HG02970 (cell line): ENCODE measurements around the gene KANTR.

Experiments
- ATAC-seq: cut with Tn5 transposase; IDR thresholded peaks from one replicate; pipeline ENCODE4 v1.9.1; 2021; ENCODE audit warnings: mild to moderate bottlenecking, moderate library complexity, moderate number of reproducible peaks; ENCODE audit not compliant: unreplicated experiment, low FRiP score

KANTR gene

DNA sequence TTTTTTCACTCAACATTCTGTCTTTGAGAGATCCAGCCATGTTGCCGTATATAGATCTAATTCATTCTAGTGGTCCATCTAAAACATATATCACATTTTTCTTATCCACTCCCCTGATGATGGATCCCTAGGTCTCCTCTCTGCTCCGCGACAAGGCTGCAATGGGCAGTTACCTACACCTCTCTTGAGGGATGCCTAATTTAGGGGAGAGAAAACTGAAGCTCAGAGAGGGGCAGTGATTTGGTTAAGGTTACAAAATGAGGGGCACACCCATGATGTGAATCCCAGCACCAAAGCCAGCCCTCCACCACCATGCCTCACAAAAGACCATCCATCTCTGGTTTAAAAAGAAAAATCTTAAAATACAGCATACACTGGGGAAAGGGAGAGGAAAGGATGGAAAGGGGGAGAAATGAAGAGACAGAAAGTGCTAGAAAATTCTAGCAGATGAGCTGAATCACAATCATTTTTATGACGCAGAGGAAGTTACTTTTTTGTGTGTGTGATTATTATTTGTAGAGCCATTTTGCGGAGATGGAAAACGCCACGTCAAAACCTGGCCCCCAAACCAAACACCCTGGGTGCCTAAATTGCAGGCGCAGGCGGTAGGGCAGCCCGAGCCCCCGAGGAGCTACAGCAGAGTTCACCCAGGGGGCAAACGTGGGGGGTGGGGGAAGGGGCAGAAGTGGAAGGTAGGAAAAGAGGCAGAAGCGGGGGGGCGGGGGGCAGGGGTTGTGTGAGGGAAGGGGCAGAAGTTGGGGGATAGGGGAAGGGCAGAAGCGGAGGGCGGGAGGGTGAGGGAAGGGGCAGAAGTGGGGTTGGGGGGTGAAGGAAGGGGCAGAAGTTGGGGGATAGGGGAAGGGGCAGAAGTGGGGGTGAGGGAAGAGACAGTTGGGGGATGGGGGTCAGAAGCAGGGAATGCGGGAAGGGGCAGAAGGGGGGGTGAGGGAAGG is 13.0 kb upstream of the KANTR start:
- no peak for ATAC-seq

DNA sequence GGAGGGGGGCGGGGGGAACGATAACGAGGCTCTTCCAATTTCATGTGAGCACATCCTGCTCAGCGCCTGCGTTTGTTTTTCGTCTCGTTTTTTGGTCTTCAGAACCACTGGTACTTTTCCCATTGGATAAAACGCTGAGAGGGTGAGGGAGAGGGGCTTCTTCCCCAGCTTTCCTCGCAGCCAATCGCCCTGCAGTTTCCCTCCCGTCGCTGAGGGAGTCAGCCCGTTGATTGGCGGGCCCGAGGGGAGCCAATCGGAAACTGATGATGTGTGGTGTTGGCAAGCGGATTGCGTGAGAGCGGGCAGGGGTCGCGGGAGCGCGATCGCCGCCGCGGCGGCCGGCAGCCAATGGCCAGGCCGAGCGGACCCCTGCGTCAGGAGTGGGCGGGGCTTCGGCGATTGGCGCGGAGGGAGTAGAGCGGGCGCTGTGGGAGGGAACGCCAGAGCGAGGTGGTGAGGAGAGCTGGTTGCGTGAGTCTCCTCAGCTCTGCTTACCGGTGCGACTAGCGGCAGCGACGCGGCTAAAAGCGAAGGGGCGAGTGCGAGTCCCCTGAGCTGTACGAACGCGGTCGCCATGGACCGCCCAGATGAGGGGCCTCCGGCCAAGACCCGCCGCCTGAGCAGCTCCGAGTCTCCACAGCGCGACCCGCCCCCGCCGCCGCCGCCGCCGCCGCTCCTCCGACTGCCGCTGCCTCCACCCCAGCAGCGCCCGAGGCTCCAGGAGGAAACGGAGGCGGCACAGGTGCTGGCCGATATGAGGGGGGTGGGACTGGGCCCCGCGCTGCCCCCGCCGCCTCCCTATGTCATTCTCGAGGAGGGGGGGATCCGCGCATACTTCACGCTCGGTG is 11.8 kb upstream of the KANTR start, which contains the start of gene TSPYL2:
TSS of gene TSPYL2 (plus strand) at position 443 of the 848 bp plus-strand sequence. CDS start at position 575, 132 bp downstream.
- peak; percentile 91 for ATAC-seq

DNA sequence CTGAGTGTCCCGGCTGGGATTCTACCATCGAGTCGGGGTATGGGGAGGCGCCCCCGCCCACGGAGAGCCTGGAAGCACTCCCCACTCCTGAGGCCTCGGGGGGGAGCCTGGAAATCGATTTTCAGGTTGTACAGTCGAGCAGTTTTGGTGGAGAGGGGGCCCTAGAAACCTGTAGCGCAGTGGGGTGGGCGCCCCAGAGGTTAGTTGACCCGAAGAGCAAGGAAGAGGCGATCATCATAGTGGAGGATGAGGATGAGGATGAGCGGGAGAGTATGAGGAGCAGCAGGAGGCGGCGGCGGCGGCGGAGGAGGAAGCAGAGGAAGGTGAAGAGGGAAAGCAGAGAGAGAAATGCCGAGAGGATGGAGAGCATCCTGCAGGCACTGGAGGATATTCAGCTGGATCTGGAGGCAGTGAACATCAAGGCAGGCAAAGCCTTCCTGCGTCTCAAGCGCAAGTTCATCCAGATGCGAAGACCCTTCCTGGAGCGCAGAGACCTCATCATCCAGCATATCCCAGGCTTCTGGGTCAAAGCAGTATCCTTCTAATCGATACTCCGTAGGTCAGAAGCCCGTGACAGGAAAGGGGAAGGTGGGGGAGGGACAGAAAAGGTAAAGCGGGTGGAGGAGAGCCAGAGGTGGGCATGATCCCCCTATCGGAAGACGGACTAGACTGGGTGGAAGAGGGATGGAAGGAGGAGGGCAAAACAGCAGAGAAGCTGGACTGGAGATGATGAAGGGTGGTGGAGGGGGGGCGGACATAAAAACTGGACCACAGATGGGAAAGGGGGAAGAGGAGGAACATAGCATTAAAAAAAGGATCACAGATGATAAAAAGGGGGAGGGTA is 10.9 kb upstream of the KANTR start:
- no peak for ATAC-seq

DNA sequence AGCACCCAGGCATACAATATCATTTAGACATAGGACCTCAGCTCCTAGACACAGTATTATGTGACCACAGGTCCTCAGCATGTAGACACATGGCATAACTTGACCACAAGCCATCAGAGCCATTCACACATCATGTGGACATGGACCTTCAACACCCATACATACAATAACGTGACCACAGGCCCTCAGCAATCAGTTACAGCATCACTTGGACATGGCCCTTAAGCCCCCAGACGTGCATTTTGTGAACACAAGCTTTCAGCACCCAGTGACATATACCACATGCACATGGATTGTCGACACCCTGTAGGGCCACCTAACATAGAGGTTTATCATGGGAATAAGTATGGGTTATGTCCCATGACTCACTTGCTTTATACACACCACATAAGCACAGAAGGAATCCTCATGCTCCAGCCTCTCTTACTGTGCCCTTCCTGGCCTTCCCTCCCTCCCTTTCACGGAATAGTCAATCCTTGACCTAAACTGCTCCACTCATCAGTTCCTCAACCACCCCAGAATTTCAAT is 9.8 kb upstream of the KANTR start:
- no peak for ATAC-seq

DNA sequence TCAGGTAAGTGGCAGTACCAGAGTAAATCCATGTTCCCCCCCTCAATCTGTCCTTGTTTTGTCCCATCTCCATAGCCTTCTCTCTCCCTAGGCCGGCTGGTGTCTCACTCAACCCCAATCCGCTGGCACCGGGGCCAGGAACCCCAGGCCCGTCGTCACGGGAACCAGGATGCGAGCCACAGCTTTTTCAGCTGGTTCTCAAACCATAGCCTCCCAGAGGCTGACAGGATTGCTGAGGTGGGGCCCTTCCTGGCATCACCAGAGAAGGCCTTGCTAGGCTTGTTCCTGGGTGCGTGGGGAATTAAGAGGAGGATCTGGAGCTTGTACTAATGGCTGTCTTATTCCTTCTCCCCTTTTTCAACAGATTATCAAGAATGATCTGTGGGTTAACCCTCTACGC is 9.1 kb upstream of the KANTR start:
- ATAC-seq: no peak

DNA sequence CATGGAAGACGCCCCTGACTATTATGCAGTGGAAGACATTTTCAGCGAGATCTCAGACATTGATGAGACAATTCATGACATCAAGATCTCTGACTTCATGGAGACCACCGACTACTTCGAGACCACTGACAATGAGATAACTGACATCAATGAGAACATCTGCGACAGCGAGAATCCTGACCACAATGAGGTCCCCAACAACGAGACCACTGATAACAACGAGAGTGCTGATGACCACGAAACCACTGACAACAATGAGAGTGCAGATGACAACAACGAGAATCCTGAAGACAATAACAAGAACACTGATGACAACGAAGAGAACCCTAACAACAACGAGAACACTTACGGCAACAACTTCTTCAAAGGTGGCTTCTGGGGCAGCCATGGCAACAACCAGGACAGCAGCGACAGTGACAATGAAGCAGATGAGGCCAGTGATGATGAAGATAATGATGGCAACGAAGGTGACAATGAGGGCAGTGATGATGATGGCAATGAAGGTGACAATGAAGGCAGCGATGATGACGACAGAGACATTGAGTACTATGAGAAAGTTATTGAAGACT is 8.2 kb upstream of the KANTR start:
- no peak for ATAC-seq

DNA sequence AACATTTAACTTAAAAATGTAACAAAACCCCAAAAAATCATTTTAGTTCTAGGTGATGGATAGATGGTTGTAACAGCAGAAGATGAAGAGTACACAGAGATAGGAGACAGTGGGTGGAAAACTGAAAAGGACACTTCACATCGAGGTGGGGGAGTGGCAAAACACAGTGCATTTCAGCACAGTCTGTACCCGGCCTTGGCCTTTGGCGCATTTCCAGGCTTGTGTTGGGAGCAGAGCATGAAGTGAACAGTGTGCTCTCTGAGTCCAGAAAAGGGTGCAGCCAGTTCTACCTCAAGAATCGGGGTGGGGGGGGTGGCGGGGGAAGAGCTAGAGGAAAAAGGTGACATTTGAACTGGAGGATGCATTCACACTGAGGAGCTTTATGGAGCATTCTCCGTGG is 7.5 kb upstream of the KANTR start:
- no peak for ATAC-seq

DNA sequence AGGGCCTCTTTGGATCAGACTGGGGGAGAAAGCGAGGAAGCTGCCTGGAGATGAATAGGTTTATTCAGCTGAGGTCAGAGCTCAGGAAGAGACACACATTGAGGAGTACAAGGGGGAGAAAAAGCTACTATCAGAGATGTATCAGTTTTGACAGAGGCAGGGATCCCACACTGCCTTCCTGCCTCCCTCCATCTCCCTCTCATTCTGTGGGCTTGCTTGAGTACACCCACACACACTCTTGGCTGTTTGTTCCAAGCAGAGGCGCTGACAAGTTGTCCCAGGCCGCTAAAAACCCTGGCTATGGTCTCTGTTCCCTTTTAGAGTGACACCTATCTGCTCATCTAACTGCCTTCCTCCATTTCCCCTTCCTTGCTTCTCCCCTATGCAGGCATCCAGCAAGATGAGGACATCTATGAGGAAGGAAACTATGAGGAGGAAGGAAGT is 6.5 kb upstream of the KANTR start:
- no peak for ATAC-seq

DNA sequence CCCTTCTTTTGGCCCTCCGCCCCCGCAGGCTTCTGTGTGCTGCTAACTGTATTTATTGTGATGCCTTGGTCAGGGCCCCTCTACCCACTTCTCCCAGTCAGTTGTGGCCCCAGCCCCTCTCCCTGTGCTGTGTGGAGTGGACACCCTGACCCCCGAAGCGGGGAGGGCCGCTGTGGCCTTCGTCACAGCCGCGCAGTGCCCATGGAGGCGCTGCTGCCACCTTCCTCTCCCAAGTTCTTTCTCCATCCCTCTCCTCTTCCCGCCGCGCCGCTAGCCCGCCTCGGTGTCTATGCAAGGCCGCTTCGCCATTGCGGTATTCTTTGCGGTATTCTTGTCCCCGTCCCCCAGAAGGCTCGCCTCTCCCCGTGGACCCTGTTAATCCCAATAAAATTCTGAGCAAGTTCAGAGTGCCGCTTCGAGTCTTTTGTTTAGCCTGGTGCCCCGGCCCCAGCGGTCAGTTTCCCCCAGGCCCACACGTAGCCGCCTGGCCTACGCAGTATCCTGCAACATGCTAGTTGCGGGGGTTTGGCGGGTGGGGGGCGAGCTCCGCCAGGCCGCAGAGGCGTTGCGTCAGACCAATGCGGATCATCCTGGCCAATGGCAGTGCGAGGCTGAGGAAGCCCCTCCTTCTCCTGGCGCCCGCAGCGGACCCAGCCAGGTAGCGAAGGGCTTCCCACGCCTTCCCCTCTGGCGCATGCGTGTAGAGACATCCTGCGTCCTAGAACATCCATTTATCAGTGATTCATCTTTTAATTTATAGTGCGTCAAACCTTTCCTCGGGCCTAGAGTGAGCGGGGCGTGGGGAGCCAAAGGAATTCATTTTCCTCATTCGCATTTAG is 5.6 kb upstream of the KANTR start:
- no peak for ATAC-seq

DNA sequence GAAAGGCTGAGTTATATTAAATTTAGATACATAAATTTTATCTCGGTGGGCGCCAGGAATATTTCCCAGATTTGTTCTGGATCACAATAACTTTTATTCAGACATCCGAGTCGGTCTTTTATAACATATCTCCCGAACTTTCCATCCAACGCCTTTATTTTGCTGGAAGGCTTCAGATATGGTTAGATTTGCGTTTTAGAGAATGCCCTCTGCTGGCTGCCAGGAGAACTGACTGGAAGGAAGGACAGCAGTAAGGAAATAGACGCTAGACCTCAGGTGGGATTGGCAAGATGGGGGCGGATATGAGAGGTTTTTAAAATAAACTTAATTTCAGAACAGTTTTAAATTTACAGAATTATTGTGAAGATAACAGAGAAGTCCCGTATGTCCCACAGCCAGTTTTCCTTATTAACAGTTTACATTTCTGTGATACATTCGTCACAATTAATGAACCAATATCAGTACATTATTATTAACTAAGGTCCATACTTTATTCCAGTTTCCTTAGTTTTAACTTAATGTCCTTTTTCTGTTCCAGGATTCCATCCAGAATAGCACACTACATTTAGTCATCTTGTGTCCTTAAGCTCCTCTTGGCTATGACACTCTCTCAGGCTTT is 4.6 kb upstream of the KANTR start:
- no peak for ATAC-seq

DNA sequence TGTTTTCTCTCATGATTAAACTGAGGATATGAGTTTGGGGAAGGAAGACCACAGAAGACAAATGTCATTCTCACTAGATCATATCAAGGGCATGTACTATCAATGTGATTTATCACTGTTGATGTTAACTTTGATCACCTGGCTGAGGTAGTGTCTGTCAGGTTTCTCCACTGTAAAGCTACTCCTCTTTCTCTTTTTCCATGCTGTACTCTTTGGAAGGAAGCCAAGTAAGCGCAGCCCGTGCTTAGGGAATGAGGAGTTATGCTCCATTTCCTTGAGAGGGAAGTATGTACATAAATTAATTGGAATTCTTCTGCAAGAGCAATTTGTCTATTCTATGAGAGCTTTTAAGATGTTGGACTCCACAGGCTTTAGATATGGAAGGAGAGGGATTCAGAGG is 4.0 kb upstream of the KANTR start:
- no peak for ATAC-seq

DNA sequence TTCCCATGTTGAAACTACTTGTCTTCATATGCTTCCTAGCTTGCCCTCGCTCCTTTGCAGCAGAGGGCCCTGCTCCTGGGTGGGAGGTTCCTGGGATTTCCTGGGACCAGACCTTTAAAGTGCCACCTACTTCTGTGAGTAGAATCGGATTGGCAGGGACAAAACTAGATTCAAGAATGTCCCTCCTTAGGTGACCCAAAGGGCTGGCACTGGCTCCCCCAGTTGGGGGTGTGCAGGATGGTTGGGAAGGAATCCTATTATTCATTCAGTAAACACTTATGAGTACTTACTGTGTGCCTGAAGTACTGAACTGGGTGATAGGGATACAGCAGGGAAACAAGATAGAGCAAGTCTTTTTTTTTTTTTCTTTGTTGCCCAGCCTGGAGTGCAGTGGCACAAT is 2.6 kb upstream of the KANTR start:
- ATAC-seq: no peak

DNA sequence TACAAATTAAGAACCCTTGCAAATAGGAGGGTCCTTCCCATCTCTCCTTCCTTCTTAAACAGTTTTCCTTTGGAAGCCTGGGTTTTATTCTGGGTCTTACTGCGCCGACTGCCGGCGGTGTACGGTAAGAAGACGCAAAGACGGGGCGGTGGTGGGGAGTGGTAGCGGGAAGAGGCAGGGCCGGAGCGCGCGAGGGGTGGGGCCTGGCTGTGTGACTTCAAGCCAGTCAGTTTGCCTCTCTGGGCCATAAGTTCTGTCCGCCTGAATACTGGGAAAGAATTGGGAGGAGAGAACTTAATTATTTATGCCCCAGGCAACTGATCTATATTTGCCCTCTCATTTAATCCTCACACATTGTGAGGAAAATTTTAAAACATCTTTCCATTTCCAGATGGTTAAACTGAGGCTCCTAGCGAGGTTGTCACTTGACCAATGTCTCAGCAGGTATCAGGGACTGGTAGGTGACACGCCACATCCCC is 726 bp upstream of the KANTR start:
- no peak for ATAC-seq

DNA sequence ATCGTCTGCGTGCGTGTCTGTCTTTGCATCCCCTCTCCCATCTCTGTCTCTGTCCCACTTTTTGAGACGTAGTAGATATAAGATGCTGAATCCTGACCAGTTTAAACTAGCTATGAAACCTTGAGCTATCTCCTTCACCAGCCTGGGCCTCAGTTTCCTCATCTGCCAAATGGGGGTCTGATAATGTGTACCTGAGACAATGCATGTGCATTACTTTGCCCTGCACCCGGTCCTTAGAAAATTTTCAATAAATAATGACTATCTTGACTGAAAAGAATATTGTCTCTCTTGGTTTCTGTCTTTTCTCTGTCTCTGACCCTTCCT is 602 bp downstream of the KANTR start:
- ATAC-seq: no peak

DNA sequence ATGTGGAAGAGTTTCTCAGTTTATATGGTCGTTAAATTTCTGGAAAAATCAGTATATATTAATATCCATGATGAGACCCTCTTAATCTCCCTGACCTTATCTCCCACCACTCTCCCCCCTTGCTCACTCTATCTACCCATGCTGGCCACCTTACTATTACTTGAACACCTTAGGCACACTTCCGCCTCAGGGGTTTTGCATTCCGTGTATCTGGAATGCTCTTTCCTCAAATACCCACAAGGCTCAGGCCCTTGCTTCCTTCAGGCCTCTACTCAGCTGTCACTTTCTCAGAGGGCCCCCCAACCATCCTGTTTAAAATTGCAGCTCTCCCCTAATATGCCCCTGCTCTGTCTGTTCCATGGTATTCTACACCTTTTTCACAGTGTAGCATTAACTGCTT is 1.9 kb downstream of the KANTR start:
- ATAC-seq: no peak

DNA sequence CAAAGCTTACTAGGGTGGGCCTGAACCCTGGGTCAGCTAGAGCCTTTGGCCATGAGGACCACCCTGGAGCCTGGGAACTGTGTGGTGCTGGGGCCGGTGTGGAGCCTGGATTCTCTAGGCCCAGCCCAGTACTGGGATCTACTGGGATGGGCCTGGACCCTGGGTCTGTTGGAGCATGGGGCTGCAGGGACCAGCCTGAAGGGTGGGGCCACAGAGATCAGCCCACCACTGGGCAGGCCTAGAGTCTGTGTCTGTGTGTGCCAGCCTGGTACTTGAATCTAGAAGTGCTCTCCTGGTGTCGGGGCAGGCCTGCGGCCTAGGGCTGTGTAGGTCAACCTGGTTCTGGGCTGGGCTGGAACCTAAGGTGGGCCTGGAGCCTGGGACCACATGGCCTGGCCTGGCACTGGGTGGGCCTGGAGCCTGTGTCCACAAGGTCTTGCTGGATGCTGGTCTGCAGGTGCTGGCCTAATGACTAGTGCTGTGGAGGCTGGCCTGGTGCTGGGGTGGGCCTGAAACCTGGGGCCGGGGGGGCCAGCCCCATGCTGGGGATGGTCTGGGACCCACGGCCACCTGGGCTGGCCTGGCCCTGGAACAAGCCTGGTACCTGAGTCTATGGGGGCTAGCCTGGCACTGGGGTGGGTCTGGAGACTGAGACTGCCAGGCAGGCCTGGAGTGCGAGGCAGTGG is 21.1 kb downstream of the KANTR start:
- ATAC-seq: no peak

DNA sequence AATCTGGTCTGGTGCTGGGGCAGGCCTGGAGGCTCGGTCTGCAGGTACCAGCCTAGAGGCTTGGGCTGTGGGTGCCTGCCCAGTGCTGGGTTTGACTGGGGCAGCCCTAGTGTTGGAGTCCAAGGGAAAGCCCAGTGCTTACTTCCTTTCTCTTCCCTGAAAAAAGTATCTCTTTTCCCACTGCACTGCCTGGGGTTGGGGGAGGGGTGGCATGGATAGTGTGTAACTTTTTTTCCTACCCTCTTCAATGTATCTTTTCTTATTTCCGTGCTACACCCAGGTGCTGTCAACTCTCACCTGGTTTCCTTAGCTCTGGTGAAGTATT is 21.6 kb downstream of the KANTR start:
- no peak for ATAC-seq

DNA sequence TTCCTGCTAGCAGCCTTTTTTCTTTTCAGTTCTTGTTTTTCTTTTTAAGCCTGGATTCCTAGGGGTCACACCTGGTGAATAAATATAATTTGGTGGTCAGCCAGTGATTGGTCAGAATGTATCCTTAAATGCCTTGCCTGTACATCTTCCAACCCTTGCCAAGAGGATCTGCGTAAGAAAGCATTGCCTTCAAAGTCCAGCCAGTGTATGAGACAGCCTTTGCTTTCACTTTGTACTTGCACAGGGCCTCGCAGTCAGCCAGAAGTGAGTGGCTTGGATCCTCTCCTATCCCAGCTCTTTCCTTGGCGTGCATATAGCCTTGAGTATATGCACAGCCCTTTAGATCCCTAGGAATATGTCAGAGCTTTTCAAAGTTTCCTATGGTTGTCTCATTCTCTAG is 22.2 kb downstream of the KANTR start:
- ATAC-seq: no peak
